Hematopoietic multipotent progenitor cell treated with erythropoietin and hydrocortisone succinate and interleukin-3 and kit ligand, for 8 days (in vitro differentiated cells): Measurements from ENCODE around the gene CLCN7.
A peak's percentile ranks its signal among the peaks of the same experiment; 100 is the strongest.

Source experiments
- DNase-seq: peaks from one replicate; pipeline ENCODE4 v3.0.0-alpha.2; 2015

Gene CLCN7, protein sequence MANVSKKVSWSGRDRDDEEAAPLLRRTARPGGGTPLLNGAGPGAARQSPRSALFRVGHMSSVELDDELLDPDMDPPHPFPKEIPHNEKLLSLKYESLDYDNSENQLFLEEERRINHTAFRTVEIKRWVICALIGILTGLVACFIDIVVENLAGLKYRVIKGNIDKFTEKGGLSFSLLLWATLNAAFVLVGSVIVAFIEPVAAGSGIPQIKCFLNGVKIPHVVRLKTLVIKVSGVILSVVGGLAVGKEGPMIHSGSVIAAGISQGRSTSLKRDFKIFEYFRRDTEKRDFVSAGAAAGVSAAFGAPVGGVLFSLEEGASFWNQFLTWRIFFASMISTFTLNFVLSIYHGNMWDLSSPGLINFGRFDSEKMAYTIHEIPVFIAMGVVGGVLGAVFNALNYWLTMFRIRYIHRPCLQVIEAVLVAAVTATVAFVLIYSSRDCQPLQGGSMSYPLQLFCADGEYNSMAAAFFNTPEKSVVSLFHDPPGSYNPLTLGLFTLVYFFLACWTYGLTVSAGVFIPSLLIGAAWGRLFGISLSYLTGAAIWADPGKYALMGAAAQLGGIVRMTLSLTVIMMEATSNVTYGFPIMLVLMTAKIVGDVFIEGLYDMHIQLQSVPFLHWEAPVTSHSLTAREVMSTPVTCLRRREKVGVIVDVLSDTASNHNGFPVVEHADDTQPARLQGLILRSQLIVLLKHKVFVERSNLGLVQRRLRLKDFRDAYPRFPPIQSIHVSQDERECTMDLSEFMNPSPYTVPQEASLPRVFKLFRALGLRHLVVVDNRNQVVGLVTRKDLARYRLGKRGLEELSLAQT

DNA sequence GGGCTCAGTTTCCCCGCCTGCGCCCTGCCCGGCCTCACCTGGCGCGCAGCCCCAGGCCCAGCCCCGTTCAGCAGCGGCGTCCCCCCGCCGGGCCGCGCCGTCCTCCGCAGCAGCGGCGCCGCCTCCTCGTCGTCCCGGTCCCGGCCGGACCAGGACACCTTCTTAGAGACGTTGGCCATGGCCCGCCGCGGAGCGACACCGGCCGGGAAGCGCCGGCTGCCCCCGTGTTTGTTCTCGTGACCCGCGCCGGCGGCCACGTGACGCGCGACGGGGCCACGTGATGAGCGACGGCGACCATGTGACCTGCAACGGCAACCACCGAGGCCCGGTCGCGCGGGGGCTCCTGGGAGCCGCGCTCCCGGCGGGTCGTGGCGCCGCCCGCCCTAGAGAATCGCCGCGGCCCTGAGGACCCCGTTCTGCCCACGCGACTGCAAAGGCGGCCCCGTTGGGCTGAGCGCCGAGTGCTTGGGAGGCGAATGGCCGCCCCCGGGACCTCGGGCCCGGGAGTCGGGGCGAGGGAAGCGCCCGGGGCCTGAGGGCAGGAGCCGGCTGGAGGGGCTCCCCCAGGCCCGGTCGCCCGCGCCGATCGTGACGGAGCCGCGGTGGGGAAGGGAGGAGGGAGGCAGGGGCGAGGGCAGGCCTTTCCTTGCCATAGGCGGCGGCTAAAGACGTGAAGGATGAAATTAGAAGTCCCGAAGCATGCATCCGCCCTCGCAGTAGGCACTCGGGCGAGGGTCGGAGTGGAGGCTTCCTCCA lies at the start of gene CLCN7:
CLCN7 (minus strand) TSS at position 233 of the 756 bp plus-strand sequence; CDS start at position 179, 54 bp downstream.
- DNase-seq, result peak; percentile 84

DNA sequence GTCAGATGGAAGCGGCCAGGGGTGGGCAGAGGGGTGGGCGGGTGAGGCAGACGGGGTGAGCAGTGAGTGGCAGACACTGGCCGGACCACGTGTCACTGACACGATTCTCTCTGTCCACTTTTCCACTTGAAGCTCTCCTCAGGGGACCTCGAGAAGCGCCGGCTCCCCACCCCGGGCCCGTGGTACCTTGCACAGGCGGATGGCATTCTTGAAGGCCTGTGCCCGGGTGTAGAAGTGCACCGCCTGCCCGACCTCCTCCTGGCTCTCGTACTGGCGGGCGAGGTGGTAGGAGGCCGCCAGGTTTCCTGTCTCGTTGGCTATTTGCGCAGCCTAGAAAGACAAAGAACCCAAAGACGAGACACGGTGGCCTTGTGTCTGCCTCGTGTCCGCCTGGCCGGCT lies 49.5 kb upstream of the CLCN7 start:
- no peak for DNase-seq

DNA sequence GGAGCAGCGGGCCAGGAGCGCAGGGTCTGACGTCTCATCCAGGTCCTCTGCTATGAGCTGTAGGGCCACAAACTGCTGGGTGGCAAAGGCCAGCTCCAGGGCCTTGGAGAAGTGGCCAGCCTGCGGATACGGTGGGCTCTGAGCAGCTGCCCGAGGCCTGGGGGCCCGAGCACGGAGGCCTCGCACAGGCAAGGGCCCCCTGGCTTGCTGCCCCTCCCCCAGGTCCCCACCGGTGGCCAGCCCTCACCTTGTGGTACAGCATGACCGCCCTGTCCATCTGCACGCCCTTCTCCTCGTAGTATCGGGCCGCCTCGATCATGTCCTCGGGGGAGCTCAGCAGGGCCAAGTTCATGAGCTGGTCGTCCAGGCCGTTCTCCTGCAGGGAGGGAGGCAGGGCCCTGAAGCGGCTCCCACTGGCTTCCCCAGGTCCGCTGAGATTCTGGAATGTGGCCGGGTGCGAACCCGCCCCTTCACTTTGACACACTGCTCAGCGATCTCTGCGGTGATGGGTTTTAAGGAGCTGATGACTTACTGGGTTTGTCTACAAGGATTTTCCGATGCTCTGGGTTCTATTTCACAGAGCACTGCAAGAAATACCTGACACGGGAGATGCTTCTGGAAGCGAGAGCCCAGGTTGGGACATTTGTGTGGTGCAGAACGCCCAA lies 48.9 kb upstream of the CLCN7 start:
- no peak for DNase-seq

DNA sequence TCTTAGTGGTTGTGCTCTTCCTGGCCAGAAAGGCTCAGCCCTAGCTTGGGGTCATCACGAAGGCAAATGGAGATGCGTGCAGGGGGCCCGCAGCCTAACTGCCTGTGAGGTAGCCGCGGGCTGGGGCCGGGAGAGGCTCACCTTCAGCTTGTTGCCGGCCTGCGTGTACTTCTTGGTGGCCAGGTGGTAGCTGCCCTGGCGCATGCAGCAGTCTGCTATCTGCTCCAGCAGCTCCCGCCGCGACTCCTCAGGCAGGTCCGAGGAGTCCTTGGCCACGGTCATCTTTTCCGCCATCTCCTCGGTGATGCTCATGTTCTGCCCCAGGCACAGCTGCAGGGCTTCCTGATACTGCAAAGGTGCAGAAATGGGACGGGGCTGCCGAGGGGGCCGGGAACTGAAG lies 45.6 kb upstream of the CLCN7 start:
- DNase-seq, result no peak

DNA sequence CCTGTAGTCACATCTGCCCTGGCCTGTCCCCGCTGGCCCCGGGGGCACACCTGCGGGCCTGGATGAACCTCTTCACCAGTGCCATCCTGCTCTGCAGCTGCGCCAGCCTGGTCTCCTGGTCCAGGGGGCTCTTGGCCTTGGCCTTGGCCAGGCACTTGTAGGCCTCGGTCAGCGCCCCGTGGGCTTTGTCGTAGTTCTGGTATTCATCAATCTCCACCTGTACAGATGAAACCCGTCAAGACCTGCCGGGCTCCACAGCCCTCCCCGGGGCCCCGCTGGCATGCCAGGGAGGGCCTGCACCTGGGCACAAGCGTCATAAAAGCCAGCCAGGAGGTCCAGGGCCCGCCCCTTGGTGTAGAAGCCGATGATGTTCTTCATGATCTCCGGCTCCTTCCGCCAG lies 45.0 kb upstream of the CLCN7 start:
- no peak for DNase-seq

DNA sequence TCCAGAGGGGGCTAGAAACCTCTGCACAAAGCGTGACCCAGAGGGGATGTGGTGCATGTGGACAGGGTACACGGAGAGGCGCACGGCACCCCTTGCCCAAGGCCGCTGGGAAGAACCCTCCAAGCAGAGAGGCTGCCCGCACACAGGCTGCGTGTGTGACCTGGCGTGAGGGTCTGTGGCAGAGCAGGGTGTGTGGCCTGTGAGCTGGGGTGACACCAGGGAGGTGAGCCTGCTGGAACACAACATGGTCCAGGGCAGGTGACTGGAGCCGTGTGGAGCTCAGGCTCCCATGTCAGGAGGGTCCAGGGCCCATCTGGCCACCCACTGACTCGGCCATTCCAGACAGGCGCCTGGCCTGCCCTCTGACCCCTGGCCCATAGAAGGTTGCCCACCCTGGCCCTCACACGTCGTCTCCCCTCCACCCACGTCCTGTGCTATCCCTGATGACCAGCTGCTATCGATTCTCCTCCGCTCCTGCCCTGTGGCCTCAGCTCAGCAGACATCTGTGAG lies 43.9 kb upstream of the CLCN7 start:
- DNase-seq, result no peak

DNA sequence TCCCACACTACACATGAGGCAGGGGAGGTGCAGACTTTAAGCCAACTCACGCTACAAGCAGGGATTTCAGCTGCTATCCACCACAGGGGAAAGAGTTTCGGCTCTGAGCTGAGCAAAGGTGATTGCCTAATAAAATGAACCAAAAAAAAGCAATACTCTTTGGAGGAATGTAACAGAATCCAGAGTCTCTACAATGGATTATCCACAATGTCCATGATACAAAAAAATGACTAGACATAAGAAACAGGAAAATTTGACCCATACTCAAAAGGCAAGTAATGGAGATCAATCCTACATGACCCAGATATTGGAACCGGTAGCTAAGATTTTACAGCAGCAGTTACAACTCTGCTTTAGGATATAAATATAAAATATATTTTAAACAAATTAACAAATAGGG lies 39.7 kb upstream of the CLCN7 start:
- no peak for DNase-seq

DNA sequence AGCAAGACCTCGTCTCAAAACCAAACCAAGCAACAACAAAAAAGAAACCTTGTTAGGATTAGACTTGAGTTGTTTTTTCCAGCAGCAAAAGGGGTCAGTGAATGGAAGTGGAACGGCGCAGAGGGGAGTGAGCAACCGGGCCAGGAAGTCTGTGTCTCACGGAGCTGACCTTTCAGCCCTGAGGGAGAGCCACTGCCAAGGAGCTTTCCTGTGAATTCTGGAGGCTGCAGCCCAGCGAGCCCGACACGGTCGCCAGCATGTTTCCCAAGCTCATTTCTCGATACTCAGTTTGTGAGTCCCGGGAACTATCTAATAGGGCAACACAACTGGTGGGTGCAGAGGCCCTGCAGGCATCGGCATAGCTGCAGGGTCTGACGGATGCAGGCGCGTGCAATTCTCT lies 37.9 kb upstream of the CLCN7 start:
- no peak for DNase-seq

DNA sequence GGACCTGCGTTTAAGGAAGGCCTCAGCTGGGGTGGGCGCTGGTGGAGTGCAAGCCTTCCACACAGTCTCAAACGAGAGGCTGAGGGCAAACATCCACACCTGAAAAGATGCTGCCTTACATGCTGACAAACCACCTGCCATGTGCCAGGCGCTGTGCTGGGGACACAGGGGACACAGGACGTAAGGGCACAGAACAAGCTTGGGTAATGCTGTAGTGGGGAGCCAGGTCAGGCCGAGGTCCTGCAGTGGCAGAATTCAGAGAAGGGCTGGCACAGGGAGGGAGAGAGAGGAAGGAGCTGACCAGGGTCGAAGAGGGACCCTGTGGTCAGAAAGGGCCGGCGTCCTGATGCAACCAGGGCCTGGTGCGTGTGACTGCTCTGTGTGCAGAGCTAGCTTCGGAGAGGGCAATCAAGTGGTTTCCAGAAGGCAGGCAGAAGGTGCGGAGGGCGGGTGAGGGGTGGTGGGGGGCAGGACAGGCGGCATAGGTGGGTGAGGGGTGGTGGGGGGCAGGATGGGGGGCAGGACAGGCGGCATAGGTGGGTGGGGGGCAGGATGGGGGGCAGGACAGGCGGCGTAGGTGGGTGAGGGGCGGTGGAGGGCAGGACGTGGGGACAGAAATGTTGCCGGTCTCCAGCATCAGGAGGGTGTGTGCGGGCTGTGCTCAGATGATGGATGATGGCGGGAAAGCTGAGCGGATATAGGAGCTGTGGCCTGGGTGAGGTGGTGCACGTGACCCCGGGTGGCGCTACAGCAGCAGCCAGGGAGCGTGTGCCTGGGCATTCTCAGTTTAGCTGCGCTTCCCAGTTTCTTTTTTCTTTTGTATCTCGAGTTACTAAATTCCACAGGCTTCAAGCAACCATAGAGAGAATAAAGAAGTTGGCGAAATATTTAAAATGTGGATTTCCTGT lies 37.1 kb upstream of the CLCN7 start:
- no peak for DNase-seq

DNA sequence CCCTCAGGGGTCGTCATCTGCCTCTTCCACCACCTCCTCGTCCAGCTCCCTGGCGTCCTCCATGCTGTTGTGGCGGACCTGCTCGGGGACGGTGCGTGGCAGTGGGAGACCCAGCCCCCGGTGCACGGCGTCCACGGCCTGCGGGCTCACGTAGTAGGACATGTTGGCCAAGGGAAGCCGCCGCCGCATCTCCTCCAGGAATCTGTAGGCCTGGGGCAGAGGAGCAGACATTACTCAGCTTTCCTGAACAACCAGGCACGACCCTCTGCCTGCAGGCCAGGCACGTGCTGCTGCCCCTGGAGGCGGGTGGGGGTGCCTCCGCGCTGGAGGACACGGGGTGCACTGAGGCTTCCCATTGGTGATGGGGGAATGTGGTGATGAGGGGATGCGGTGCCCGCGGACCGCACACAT lies 36.1 kb upstream of the CLCN7 start:
- DNase-seq, result no peak

DNA sequence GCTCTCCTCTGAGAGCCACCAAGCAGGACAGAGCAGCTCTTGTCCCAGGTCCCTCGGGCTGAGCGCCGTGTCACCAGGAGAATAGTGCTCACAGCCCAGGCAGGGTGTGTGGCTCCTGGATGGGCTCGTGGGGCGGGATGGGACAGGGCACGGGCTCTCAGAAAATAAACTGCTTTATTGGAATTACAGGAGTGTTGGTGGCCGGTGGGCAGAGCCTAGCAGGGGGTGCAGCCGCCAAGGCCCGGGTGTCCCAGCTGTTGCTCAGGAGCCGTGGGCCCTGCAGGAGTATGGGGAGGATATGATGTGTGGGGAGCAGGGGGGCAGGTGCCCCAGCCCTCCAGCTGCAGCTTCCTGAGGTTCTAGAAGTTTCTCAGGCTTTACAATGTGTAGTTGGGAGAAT lies 35.4 kb upstream of the CLCN7 start:
- no peak for DNase-seq

DNA sequence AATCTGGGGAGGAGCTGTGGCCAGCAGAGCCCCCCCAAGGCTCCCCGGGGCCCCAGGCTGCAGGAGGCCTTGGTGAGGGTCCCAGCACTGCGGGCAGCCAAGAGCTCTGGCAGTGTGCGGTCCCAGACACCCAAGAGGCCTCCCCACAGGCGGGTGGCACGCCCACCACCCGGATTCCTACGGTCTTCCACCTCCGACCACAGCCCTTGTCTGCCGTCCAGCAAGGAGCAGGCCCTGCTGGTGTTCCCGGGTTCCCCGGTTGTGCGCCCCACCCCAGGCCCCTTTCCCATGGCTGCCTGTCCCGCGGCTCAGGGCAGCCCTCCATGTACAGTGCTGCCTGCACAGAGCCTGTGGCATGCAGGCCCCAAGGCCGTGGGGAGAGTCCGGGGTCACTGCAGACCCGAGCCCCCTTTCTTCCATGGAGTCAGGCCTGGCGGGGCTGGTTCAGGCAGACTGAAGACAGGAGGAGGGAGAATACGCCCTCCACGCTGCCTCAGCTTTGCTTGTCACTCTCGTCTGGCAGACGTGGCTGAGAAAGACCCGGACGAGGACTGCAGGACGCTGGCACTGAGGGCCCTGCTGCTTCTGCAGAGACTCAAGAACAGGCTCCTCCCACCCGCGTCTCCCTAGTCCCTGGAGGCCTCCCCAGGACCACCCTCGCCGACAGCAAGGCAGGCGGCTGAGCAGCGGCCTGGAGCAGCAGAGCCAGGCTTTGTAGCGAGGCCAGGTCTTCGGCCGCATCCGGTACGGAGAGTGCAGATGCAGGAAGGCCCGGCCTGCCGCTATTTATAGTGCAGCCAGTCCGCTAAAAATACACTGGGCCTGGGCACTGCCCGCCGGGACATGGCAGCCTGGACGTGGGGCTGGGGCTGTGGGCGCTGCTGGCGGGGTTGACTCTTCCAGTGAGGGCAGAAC lies 34.7 kb upstream of the CLCN7 start:
- DNase-seq, result no peak

DNA sequence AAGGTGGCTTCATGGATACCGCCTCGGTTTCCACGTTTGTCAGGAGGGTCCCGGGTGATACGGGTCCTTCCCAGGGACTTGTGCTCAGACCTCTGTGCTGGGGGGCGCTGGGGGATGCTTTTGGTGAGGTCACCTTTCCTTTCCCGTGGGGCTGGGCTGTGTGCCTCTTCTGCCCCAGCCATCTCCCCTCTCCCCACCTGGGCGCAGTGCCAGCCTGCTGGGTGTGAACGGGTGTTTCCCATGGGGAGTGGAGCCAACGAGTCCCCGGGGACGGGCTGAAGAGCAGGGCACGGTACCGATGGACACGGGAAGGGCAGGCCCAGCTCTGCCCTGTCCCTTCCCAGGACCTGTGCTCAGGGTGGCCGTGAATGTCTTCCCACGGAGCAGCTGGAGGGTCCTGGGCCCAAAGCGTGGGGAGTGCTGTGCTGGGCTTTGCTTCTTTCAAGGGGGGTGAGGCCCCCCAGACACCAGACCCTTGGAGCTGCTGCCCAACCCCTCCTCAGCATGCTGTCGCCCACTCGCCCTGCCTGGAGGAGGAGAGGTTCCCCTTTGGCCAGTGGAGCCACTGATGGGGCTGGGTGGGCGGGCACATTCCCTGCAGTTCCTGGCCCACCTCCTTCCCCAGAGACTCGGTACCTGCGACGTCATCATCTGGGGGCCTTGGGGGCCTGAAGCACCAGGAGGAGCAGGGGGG lies 33.8 kb upstream of the CLCN7 start:
- DNase-seq, result no peak

DNA sequence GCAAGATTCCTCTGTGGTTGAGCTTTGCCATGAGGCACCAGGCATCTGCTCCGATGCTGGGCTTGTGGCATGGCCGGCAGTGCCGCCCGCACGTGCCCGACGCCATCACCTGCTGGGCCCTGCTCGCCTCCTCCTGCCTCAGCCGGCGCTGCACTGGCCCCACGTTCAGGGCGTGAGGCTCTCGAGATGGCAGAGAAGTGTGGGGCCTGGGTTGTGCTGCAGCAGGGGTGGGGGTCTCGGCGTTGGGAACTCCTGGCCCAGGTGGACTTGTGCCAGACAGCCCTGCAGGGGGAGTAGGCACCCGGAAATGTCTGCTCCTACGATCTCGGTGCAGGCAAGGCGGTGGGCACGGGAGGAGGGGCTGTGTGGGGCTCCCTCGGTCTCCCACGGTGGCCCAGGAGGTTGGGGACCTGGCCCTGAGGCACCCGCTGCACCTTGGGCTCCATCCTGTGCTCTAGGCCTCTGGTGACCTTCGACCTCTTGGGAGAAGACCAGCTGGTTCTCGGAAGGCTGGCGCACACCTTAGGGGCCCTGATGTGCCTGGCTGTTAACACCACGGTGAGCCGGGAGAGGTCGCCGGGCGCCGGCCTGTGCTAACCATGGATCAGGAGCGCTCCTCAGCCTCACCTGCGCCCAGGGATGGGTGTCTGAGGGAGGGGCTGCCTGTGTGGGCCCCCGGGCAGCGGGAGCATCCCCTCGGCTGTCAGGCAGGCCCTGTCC lies 31.8 kb upstream of the CLCN7 start:
- DNase-seq, result no peak

DNA sequence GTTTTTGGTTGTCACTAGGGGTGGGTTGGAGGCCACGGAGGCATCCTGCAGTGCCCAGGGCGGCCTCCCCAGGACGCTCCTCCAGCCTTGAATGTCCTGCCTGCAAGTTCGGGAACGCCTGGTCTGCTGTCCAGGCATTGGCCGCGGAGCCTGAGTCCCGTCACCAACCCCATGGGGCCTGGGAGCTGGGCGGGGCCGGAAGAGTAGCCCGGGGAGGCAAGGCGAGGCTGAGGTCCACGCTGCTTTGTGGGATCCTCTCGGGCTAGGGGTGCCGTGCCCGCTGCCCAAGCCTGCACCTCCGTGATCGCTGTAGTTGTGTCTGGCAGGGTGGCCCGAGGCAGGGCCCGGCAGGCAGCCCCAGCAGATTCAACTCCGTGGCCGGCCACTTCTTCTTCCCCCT lies 31.1 kb upstream of the CLCN7 start:
- DNase-seq, result no peak

DNA sequence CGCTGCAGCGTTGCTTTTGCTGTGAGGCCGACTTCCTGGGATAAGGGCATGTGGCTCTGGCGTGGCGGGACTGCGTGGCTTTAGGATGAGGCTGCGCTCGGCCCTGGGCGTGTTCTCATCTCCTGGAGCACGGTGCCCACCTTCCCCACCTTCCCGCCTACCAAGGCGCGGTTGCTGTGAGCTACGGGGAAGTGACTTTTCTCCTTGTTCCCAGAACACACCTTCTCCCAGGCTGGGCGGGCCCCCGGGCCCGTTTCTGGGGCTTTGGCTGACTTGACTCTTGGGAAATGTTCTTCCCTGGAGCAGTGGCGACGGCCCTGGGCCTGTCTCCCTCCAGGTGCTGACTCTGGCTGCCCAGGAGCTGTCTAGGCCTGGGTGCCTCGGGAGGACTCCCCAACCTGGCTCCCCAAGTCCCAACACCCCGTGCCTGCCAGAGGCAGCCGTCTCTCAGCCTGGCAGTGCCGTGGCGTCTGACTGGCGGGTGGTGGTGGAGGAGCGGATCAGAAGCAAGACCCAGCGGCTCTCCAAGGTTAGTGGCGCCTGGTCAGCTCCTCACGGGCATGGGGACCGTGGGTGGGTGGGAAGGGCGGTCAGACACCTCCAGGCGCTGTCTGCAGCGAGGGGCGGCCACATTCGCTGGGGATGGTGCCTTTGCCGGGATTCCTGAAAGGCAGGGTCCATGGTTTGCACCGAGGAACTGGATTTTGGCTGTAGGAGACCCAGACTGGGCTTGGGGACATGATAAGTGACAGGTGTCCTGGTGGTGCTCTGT lies 30.4 kb upstream of the CLCN7 start:
- no peak for DNase-seq

DNA sequence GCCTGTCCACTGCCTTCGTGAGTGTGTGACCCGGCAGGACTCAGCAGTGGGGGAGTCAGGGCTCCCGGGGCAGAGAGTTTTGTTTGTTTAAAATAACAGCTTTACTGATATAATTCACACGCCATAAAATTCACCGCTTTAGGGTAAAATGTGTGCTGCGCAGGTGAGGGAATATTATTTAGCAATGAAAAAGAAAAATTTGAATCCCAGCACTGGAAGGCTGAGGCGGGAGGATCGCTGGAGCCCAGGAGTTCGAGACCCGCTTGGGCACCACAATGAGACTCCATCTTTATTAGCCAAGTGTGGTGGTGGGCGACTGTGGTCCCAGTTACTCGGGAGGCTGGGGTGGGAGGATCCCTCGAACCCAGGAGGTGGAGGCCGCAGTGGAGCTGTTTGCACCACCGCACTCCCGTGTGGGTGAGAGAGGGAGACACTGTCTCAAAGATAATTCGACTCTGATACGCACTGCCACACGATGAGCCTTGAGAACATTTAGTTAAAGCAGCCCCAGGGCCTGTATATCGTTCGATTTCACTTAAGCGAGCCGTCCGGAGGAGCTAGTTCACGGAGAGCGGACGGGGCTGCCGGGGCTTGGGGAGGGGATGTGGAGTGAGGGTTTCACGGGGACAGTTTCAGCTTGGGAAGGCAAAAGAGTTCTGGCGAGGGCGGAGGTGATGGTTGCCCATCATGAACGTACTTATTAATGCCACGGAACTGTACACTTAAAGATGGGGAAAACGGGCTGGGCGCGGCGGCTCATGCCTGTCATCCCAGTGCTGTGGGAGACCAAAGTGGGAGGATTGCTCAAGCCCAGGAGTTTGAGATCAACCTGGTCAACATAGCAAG lies 28.5 kb upstream of the CLCN7 start:
- DNase-seq, result no peak
